Activated CD4-positive, CD25-positive, alpha-beta regulatory T cell treated with anti-CD3 and anti-CD28 coated beads, Interleukin-2, amount 50 U/mL, for 24 hours (primary cell): Measurements from ENCODE around the gene NAV2.
"Not testable (repeated sequence)": the region's sequence is repeated elsewhere in the genome, so short reads cannot be mapped to it uniquely, and the experiment has no call there.

Experiments used
- ATAC-seq, 2 donors: fragments of 150-1000 bp; cut with Tn5 transposase; one replicate each; pipeline ENCODE4 v1.10.0; 2021; ENCODE audit warnings: mild to moderate bottlenecking in 1 of 2, moderate library complexity in 1 of 2

NAV2 gene

DNA sequence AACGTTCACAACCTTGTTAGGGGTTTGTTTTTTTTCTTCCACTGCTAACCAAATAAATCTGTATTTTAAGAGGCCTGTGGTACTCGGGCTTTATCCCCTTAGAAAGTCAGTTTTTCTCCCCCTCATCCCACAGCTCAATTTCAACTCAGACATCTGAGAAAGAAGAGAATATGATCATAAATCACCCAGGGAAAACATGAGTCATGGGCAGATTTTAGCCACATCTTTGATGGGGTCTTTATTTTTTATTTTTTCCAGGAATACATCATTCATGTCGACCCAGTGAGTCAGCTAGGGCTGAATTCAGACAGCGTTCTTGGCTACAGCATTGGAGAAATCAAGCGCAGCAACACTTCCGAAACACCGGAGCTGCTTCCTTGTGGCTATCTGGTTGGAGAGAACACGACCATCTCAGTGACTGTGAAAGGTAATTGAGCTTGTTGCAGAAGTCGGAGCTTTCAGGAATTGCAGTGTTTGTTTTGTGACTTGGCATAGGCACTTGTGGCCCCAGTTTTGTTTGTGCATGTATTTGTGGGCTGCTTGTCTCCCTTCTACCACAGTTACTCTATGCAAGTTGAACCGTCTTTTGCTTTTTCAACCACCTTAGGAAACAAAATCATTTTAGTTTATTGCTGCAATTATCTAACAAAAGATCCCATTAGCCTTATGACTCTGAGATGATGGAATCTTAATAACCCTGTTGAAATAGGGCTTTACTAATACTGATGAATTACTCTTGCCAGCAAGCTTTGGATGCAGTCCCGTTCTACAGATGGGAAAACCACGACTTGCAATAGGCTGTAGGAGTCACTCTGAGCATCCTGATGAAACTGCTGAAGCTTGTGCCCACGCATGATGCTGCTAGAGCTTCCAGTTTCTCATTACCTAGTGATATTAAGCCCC lies 384.9 kb downstream of the NAV2 start:
- ATAC-seq = no peak

DNA sequence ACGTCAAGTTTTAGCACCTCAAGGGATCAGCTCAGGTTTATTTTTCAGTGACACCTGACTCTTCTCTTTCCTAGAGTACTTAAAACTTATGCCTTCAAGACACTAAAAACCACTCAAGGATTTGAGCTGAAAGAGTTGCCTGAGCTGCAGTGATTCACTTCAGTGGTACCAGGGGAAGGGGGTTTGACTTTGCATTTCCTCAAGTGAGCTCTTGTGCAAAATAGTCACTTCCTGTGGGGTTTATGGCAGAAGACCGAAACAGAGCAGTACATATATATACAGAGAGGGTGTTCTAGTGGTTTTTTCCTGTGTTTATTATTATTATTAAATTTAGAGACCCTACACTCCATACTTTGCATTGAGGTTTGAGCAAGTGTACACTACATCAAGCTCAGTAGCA lies 386.9 kb downstream of the NAV2 start:
- no peak for ATAC-seq

DNA sequence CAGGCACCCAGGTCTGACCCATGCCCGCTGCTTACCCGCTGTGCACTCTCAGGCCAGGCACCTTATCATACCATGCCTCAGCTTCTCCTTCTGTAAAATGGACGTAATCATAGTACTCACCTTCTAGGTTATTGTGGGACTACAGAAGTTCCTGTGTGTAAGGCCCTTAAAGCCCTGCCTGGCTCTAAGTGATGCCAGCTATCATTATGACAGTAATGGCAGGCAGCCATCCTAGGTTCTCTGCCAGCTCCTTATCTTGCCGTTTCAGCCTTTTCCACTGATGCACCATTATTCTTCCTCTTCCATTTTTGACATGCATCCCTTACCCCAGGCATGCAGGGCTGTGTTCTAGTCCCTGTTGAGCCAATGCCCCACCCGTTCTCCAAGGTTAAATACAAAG lies 389.8 kb downstream of the NAV2 start:
- no peak for ATAC-seq

DNA sequence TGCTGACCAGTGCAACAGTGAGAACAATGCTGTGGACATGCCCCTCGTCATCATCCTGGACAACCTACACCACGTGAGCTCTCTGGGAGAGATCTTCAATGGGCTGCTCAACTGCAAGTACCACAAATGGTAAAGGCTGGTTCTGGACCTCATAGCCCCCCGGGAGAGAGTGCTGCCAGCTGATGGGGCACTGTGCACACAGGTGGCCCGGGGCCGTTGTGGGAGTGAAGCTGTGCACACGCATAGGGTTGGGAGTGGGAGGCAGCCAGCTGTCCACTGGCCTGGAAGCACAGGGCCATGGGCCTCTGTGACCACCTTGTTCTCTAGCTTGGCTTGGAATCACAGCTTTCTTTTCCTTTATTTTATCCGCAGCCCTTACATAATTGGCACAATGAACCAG lies 390.6 kb downstream of the NAV2 start:
- no peak for ATAC-seq

DNA sequence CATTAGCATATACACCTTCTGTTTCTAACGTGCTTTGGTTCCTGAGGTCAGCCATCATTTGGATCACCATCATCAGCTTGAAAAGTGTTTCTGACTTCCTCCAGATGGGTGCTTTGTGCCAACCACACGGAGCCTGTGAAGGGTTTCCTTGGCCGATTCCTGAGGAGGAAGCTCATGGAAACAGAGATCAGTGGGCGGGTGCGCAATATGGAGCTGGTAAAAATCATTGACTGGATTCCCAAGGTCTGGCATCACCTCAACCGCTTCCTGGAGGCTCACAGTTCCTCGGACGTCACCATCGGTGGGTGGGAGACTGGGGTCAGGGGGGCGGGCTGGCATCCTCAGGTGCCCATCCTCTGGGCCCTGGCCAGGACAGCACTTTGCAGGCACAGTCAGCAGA lies 392.8 kb downstream of the NAV2 start:
- ATAC-seq = no peak

DNA sequence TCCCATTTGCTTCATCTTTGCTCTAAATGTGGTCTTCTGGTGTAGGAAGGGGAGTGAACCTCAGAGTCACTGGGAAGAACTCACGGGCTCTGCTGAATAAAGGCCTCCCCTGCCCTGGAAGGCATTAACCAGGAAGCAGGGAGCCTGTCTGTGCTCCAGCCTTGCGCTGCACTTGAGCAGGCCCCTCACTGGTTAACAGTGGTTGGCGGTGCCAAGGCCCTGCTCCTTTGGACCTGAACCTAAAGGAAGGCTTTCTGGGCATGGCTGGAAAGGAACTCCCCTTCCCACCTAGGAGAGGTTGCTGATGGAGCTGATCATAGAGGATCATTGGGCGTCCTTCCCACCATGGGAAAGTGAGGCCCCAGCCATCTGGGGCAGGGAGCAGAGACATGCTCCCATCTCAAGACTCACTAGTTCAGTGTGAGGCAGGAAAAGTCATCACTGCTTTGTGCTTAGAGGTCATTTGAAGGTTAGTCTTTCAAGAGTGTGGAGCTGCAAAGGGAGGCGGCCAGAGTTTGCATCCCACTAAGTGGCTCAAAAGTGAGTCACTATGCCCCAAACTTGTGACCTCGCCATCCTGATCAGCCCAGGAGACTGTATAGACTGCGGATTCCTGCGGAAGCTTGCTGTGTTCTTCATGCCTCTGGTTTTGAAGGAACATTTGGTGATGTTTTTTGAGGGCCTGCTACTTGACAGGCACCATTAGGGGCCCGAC lies 397.3 kb downstream of the NAV2 start:
- ATAC-seq = no peak

DNA sequence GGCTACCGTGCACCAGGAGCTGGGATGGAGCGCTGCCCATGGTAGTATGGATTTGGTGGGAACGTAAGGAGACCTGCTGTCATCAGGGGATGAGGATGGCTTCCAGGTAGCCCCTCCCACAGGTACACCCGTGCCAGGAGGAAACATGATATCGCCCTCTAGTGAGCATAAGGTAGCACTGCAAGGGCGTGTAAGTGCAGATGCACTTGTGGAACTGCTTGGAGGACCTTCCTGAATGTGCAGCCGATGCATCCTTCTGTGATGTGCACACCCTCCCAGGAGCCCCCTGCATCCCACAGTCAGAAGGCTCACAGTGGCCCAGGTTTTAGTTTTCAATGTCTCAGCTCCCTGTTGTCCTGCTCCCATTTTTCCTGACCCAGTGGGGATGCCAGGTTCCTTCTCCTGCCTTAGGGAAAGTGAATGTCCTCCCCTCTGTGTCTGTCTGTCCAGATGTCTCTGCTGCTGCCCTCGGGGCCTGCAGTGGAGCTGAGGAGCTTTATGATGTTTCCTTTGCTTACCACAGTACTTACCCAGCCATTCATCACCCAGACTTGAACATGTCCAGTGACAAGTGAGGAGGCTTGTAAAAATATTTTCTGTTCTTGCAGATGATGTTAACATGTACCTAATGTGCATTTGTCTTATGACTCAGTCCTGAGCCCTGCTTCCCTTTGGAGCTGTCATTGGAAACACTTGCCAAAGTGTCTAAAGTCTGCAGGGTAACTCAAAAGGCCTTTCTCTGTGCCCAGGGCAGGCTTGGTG lies 398.5 kb downstream of the NAV2 start:
- ATAC-seq = peak; percentile 41 to 45

DNA sequence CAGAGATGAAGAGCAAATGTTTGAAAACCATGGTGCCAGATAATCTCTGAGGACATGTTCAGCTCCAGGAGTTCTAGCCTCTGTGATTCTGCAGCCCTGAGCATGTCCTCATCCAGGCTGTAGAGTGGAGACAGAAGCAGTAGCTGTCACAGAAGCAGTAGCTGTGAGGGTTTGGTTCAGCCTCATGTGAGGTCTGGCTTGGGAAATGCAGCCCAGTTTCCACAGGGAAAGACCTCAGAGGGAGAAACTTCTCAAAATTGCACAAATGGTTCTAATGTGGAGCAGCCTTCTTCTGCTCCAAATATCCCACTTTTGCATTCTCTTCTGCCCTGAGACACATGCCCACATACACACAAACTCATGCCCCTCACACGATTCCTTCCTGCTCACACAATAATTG lies 399.2 kb downstream of the NAV2 start:
- no peak for ATAC-seq

DNA sequence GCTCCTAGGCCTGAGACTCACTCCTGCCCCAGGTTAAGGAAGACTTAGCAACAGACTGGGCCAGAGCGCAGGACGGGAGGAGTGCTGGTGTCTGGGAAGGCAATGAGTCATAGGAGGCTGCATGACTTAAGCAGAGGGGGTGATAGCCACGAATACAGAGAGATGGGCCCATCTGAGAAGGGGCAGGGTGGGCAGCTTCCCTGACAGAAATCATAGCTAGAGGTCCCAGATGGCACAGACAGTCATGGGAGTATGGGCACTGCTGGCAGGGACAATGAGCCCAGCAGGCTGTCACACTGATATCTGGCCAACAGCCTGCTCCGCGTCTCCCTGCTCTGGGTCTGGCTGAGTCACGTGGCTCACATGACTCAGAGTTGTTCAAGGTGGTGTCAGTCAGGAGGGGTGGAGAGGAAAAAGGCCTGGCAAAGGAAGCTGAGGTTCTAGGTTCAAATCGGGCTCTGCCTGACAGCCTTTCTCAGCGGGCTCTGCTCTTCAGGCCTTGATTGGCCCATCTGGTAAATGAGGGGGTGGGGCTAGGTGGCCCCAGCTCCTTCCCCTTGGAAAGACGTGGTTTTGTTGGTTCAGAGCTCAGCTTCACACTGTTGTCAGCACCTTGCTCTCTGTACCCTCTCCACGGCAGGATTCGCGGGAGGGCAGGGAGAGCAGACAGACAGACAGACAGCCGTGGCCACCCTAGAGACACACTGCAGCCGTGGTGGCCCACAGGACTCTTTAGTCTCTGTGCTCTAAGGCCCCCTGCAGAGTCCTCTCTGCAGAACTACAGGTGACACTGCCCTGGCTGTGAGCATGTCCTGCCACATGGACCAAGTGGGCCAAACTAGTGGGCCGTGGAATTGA lies 399.9 kb downstream of the NAV2 start:
- ATAC-seq = peak in 1 of 2 donors; percentile 20

DNA sequence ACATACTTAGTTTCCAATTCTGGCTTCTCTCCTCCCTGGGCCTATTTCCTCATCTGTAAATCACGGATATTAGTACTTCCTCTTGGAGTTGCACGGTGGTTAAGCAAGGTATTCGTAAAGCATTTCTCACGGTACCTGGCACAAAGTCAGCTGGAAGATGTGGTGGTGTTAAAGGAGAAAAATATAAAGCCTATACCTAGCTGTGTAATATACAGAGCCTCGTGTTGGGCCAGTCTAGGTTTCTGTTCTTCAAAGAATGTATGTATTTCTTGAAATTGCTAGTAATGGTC lies 400.5 kb downstream of the NAV2 start:
- no peak for ATAC-seq

DNA sequence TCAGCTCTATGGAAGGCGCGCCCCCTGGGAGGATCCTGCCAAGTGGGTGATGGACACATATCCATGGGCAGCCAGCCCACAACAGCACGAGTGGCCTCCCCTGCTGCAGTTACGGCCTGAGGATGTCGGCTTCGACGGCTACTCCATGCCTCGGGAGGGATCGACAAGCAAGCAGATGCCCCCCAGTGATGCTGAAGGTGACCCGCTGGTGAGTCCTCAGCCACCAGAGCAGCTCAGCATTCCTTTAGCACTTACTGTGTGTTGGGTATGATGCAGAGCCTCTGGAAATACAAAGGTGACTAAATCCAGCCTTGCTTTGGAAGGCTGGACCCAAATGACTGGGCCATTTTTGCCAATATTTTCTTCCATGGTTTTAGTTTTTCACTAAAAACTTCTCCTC lies 402.0 kb downstream of the NAV2 start:
- ATAC-seq = no peak

DNA sequence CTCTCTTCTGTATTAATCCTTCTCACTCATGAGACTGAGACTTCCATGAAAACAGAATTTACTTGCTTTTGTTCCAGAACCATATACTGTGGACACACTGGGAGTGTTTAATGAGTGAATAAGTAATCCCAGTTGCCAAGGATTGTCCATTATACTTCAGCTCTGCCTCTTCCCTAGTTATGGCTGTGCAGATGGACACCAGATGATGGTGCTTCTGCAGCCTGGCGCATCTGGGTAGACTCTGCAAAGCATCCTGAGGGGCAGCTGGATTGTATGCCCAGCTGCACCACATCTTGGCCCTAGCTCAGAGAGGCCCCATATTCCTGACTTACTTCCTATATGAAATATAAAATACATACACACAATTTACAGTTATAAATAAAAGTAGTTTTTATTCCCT lies 404.2 kb downstream of the NAV2 start:
- ATAC-seq = no peak

DNA sequence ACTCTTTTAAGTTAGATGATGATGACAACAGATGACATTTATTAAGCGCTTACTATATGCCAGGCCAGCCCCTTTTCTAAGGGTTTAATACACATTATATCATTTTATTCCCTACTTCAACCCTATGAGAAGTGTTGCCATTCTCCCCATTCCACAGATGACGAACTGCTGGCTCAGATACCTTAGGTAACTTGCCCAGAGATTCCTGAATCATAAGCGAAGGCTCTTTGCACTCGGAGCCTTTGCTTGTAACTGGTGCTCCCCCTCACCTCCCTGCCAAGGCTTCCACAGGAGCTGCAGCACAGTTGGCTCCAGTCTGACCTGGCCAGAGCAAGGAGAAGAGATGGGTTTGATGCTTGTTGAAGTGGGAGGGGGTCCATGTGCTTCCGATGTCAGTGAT lies 404.7 kb downstream of the NAV2 start:
- no peak for ATAC-seq

DNA sequence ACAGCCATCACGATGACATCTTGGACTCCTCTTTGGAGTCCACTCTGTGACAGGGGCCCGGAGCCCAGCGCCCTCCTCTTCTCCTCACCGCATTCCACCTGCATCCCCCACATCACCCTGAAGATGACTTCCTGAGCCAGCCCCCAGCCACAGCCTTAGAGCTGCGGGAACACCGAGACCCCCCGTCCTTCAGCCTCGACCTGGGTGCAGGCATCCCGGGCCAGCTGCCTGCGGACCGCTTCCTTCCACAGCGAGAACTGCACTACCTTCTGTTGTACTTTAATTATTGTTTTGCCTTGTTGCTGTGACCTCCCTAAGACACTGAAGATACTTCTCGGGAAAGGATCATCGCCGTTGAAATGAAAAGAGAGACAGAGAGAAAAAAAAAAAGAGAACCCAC lies 405.6 kb downstream of the NAV2 start:
- no peak for ATAC-seq

DNA sequence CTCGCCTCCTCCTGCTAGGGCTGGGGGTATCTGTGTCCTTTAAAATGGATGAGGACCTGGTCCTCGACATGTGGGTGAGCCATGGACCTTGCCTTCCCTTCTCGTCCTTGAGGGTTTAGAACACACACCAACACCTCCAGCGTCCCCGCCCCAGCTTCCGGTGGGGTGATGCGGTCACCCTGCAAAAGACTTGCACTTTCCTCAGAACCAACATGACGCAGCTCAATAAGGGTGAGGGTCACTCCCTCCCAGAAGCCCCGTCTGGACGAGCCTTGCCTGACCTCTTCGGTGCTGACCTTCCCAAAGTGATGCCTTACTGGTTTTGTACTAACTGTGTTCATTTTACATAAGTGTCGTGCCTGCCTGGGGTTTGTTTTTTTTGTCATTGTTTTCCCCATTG lies 406.7 kb downstream of the NAV2 start:
- ATAC-seq = no peak

DNA sequence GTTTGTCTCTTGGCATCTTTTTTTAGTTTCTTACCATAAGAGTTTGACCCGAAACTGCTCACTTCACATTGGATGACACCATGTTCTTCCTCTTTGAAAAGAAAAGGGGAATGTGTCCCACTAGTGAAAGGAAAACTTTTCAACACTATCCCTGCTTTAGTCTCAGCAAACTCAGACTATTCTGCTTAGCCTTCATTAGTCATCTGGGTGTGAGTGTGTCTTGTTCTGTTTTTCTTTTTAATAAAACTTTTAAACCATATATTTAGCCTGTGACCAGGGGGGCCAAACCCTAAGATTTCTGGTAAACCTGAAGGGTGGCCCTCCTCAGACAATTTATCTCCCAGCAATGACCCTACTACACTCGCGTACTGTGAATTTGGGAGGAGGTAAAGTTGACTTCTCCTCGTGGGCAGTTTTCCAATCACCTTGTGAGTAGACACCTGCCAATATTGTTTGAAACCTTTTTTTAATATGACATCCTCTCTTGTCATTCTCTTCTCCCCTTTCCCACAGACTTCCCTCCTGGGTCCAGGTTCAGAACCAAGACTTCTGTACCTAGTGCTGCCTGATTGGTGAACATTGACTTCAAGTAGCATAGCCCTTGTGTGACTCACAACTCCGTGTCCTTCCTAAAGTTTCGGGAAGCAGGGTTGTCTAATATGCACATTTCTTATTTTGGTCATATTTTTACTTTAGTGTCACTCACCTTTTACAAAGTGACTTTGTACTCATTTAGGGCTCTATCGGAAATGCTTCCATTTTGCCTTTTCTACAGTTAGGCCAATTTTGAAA lies 407.7 kb downstream of the NAV2 start:
- no peak for ATAC-seq

DNA sequence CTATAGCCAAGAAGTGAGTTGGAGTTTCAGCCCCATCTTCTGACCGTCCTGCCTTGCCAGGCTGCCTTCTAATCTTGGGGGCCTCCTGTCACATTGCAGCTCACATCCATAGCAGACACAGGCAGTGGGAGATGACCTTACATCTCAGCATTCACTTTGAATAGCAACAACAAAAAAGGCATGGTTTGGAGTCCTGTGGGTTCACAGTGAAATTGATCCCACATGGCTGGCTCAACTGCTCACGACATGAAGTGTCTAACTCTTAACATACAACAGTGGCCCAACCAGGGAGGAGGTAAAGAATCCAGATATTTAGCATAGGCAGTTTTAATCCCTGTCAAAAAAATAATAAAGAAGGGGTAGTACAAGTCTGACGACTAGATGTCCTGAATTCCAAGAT lies 409.5 kb downstream of the NAV2 start:
- no peak for ATAC-seq

DNA sequence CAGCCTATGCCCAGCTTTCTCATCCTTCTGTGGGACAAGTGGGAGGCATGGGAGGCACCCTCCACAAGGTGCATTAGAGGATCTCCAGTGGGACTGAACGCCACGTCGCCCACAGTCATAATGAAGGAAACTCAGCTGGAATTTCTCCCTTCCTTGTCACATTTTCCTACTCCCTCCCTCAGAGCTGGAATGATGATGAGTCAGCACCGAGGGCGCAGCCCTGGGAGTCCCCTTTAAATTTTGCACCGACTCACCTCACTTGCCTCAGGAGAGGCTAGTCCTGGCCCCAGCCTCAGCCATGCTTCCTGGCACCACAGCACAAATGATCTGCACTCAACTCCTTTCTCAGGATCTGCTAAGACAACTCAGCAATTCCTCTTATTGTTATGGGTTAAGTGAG lies 413.3 kb downstream of the NAV2 start:
- ATAC-seq = no peak

DNA sequence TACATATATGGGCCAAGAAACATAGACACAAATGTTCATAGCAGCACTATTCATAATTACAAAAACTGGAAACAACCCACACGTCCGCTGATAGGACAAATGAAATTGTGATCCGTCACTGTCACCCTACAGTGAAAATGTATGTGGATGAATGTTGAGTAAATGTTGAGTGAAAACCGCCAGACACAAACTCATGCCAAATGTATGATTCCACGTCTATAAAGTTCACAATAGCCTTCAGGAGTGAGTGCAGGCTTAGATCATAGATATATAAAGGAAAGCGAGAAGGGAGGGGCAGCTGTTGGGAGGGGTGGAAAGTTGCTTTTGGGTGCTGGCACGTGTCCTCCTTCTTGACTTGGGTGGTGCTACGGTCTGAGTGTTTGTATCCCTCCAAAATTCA lies 414.1 kb downstream of the NAV2 start:
- no peak for ATAC-seq

DNA sequence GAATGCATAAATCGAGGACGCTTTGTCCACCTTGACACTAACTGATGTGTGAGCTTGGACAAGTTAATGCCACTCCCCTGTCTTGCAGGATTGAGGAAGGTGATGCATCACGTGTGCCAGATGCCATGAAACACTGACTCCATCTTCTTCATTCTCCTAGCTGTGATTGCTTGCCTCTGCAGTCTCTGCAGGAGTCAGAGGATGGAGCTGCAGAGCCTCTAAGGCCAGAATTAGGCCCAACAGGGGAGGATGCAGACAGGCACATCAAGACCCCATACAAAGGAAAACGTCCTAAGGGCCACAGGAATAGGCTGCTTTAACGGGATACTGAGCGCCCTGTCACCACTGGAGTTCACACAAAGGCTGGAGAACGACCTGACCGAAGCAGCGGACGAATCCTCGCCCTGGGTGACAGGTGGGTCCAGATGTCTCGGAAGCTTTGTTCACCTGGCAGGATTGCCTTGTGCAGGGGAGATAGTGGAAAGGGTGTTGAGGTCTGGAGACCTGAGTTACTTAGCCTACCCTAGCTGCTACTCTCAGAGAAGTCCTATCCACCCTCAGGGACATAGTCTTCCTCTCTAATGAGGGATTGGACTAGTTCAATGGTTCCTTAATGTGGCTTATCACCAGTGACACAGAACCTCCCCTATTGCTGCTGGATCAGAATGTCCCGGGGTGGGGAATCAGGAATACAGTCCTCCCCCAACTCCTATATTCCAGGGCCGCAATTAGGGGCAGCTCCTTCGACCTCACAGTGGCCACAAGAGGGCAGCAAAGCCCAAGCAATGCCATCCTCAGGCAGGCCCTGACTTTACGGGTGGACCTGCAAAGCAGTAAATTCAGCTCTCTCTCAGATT lies 415.3 kb downstream of the NAV2 start:
- peak; percentile 54 to 78 for ATAC-seq

DNA sequence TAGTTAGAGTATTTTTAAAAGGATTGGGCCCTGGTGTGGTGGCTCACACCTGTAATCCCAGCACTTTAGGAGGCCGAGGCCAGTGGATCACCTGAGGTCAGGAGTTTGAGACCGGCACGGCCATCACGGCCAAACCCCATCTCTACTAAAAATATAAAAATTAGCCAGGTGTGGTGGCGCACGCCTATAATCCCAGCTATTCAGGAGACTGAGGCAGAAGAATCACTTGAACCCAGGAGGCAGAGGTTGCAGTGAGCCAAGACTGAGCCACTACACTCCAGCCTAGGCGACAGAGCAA lies 415.8 kb downstream of the NAV2 start:
- ATAC-seq = not testable (repeated sequence)
